ENCODE data around the gene REXO1. TPM values are rescaled to one million over a fixed set of nuclear protein-coding genes. Genes with fewer than 3 reads are reported as not detected.

Gene REXO1
- total RNA-seq, 1 experiment from 2014 or later, result 56.8 TPM

DNA sequence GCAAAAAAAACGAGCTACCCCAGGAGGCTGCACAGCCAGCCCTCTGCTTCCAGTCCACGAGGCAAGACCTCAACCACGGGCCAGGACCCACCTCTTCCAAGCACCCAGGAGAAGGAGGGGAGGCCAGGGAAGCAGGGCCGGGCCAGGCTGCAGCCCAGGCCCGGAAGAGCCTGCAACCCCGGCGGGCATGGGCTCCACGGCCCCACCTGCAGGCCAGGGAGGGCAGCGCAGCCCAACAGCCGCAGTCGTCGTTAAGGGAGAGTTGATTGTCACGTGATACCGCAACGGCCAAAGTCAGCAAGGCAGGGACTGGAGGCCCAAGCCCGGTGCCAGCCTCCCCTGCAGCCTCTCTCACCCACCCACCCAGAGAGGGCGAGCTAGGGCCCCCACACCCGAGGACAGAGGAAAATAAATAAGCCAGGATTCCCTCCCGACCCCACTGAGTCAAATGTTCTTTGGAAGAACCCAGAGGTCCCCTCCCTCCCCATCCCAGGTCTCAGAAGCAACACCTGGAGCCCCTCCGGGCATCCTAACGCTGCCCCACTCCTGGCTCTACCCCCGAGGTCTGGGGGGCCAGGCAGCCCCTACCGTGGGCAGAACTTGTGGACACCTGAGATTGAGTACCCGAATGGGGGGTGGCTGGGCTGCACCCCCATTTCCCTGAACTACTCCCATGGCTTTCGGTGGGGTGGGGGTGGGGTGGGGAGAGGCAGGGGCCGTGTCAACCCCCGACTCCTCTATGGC lies 5.2 kb upstream of the REXO1 start:
- Histone ChIP-seq H4K20me1 (ENCODE audit: control insufficient read depth, insufficient read depth, insufficient read length) (no peaks in the 10 kb centered on the region), H2AK5ac (ENCODE audit: insufficient read length, low read length) (no peak overlapping the region), H3K4ac (ENCODE audit: low read depth, low read length) (no peak overlapping the region), H3K79me1 (ENCODE audit: insufficient read depth, low read depth, low read length, poor library complexity, severe bottlenecking) (peaks cover 11% of the 10 kb centered on the region), H3K27ac (ENCODE audit: insufficient read length, low read depth, low read length) (no peak overlapping the region), H3K18ac (ENCODE audit: insufficient read length, low read depth, low read length) (no peak overlapping the region), H3K56ac (ENCODE audit: insufficient read length, low read depth, low read length) (no peak overlapping the region), H3K14ac (ENCODE audit: insufficient read depth, low read length) (no peak overlapping the region), H2BK15ac (ENCODE audit: low read depth, low read length) (no peak overlapping the region), H4K8ac (replicated peaks; ENCODE audit: insufficient read length, low read depth, low read length) (no peak overlapping the region), H2BK120ac (ENCODE audit: low read depth, low read length, poor library complexity, severe bottlenecking) (no peak overlapping the region), H4K91ac (ENCODE audit: insufficient read length, low read depth, low read length) (no peak overlapping the region), H2BK5ac (ENCODE audit: insufficient read length, low read length) (no peak overlapping the region), H3K27me3 (ENCODE audit: insufficient read depth, low read length) (no peaks in the 10 kb centered on the region), H4K5ac (ENCODE audit: insufficient read length, low read depth, low read length) (no peak overlapping the region), H3T11ph (ENCODE audit: low read length) (no peak overlapping the region), H2BK12ac (ENCODE audit: insufficient read length, low read depth, low read length) (no peak overlapping the region), H3K79me2 (ENCODE audit: insufficient read depth, low read length) (peaks cover 8% of the 10 kb centered on the region; the same call in 1 of the 2 replicates), H2AFZ (ENCODE audit: low read length) (no peak overlapping the region), H3K4me2 (ENCODE audit: insufficient read depth, insufficient read length, low read length) (no peak overlapping the region), H3K4me1 (ENCODE audit: insufficient read depth, low read length) (peaks cover 7% of the 10 kb centered on the region; the same call in 1 of the 2 replicates), H2BK20ac (ENCODE audit: low read depth, low read length, poor library complexity, severe bottlenecking) (no peak overlapping the region), H3K23ac (ENCODE audit: insufficient read length, low read depth, low read length) (no peak overlapping the region), H3K9ac (ENCODE audit: extremely low read depth, insufficient read length, low read length) (no peak overlapping the region), H3K23me2 (ENCODE audit: insufficient read length, low read depth, low read length, poor library complexity, severe bottlenecking) (peaks cover 6% of the 10 kb centered on the region), H3K9me3 (ENCODE audit: control insufficient read depth, low read depth, low read length) (no peaks in the 10 kb centered on the region)
- peak overlapping the region in 2 of 3 experiments; percentile 72 to 87; a peak in 2 of 7 replicates for H3K27ac Mint-ChIP-seq
- DNase-seq, result peak; percentile 90
- peak overlapping the region; percentile 34 to 66; a peak in 4 of 5 replicates for H3K4me3 Mint-ChIP-seq
- H3K27me3 Mint-ChIP-seq (ENCODE audit: low read depth), result no peaks in the 10 kb centered on the region
- TF ChIP-seq, protein P1, sequence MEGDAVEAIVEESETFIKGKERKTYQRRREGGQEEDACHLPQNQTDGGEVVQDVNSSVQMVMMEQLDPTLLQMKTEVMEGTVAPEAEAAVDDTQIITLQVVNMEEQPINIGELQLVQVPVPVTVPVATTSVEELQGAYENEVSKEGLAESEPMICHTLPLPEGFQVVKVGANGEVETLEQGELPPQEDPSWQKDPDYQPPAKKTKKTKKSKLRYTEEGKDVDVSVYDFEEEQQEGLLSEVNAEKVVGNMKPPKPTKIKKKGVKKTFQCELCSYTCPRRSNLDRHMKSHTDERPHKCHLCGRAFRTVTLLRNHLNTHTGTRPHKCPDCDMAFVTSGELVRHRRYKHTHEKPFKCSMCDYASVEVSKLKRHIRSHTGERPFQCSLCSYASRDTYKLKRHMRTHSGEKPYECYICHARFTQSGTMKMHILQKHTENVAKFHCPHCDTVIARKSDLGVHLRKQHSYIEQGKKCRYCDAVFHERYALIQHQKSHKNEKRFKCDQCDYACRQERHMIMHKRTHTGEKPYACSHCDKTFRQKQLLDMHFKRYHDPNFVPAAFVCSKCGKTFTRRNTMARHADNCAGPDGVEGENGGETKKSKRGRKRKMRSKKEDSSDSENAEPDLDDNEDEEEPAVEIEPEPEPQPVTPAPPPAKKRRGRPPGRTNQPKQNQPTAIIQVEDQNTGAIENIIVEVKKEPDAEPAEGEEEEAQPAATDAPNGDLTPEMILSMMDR (conservative IDR thresholded peaks at IDR 0.05), result peak; percentile 95
- H3K36me3 Mint-ChIP-seq (ENCODE audit: insufficient read depth in 1 of 3, low read depth in 3 of 3), result peaks cover 0 to 10% (median 0%) of the 10 kb centered on the region in 3 experiments; a peak in 2 of 7 replicates
- H3K9me3 Mint-ChIP-seq, result no peaks in the 10 kb centered on the region
- WGBS (ENCODE audit: extremely low coverage, insufficient read length, low lambda C conversion rate), result no CpG with 5 or more reads among the region's 27 CpGs
- peaks cover 21 to 49% of the 10 kb centered on the region in 2 experiments for H3K4me1 Mint-ChIP-seq
